Aorta (tissue), 5 donors: ENCODE data around the gene TMEM229A. TPM values are rescaled to one million over a fixed set of nuclear protein-coding genes. Genes with fewer than 3 reads are reported as not detected.
A peak's percentile ranks its signal among the peaks of the same experiment; 100 is the strongest.

ENCODE experiments used
- ATAC-seq: fragments of 200-7000 bp; cut with Tn5 transposase; one replicate; pipeline ENCODE4 v1.9.1; 2022; ENCODE audit warnings: moderate library complexity; ENCODE audit not compliant: low FRiP score
- DNase-seq, 2 donors: peaks; one replicate each; pipeline ENCODE4 v3.0.0-alpha.2; 2020
- H3K27ac ChIP-seq, 2 donors: one replicate each; pipeline ENCODE4 v1.5.1; 2013; ENCODE audit warnings: low read length in 2 of 2, mild to moderate bottlenecking in 2 of 2, moderate library complexity in 2 of 2, control low read depth in 1 of 2, inconsistent platforms in 1 of 2, low read depth in 1 of 2
- H3K27me3 ChIP-seq, 2 donors: one replicate each; pipeline ENCODE4 v1.6.1; 2013; ENCODE audit warnings: control low read depth in 1 of 2, low read length in 1 of 2, mild to moderate bottlenecking in 1 of 2, moderate library complexity in 1 of 2; ENCODE audit not compliant: insufficient read depth in 2 of 2, control insufficient read depth in 1 of 2
- H3K36me3 ChIP-seq, 2 donors: one replicate each; pipeline ENCODE4 v1.6.1; 2013; ENCODE audit warnings: control low read depth in 1 of 2, low read length in 1 of 2, mild to moderate bottlenecking in 1 of 2; ENCODE audit not compliant: insufficient read depth in 2 of 2, control insufficient read depth in 1 of 2
- H3K4me1 ChIP-seq, 2 donors: one replicate each; pipeline ENCODE4 v1.6.1; 2013; ENCODE audit warnings: low read length in 2 of 2, control low read depth in 1 of 2, mild to moderate bottlenecking in 1 of 2, moderate library complexity in 1 of 2; ENCODE audit not compliant: insufficient read depth in 2 of 2, control insufficient read depth in 1 of 2
- H3K4me3 ChIP-seq, 2 donors: one replicate each; pipeline ENCODE4 v1.5.1; 2013; ENCODE audit warnings: low read length in 2 of 2, control low read depth in 1 of 2, mild to moderate bottlenecking in 1 of 2
- H3K9me3 ChIP-seq: one replicate; pipeline ENCODE4 v1.6.1; 2013; ENCODE audit warnings: mild to moderate bottlenecking, low read length; ENCODE audit not compliant: control insufficient read depth
- WGBS, 2 donors: extraction: QIAGEN DNeasy Blood & Tissue Kit; methylation state at CpG; one replicate each; pipeline ENCODE4 v1.1.7; 2013; 5-methylcytosine and 5-hydroxymethylcytosine counted together
- intact Hi-C, 2 donors: fragments of 100-400 bp; cut with DNase I; formaldehyde crosslinking; loops; one replicate each; pipeline versions ENCODE4 v1.14.2 to v1.15.0; 2022
- polyA plus RNA-seq, 2 donors: library from polyadenylated mRNA; stranded (reverse); fragments of 200-250 nt; gene quantifications; one replicate each; pipeline ENCODE4 v1.2.3, GENCODE V29; 2013
- total RNA-seq, 2 donors: library from RNA; stranded (reverse); fragmentation: NEBNext Ultra II Directional; extraction: Animal tissue kit (Norgen Biotek cat#: 25700); gene quantifications; one replicate each; pipeline ENCODE4 v1.2.1, GENCODE V29; 2021
- donor health status: healthy with polysubstance abuse.
- donor health status: Bipolar disorder and iron deficiency.
- donor health status: DM: no; HTN: no; CAD: no.
- donor health status: DM: no; HTN: no; CAD: no.
- donor health status: DM: yes; HTN: yes; CAD: no.

Gene TMEM229A
- total and polyA plus RNA-seq, 4 donors, result 0.63 TPM; not detected in 3

GRCh38 chr7:124035706-124036105 lies 2.8 kb upstream of the TMEM229A start:
- no peaks in the 10 kb centered on the region for H3K4me1 ChIP-seq
- intact Hi-C loops, result no loop called here
- ATAC-seq, result no peak
- H3K4me3 ChIP-seq, result no peak overlapping the region
- 84 to 89% methylated on average over 3 of the region's 3 CpGs for WGBS, 2 donors
- DNase-seq, result no peak
- no peaks in the 10 kb centered on the region for H3K36me3 ChIP-seq
- no peak overlapping the region for H3K27ac ChIP-seq
- H3K9me3 ChIP-seq, result no peaks in the 10 kb centered on the region
- H3K27me3 ChIP-seq, result no peaks in the 10 kb centered on the region

GRCh38 chr7:124034754-124035100 lies 1.9 kb upstream of the TMEM229A start:
- no peaks in the 10 kb centered on the region for H3K36me3 ChIP-seq
- no peaks in the 10 kb centered on the region for H3K27me3 ChIP-seq
- no peak overlapping the region for H3K27ac ChIP-seq
- H3K4me3 ChIP-seq, result no peak overlapping the region
- intact Hi-C loops, result no loop called here
- 88 to 89% methylated on average over 1 of the region's 1 CpG for WGBS, 2 donors
- DNase-seq (no peak), ATAC-seq (no peak)
- H3K9me3 ChIP-seq, result no peaks in the 10 kb centered on the region
- H3K4me1 ChIP-seq, result no peaks in the 10 kb centered on the region

DNA sequence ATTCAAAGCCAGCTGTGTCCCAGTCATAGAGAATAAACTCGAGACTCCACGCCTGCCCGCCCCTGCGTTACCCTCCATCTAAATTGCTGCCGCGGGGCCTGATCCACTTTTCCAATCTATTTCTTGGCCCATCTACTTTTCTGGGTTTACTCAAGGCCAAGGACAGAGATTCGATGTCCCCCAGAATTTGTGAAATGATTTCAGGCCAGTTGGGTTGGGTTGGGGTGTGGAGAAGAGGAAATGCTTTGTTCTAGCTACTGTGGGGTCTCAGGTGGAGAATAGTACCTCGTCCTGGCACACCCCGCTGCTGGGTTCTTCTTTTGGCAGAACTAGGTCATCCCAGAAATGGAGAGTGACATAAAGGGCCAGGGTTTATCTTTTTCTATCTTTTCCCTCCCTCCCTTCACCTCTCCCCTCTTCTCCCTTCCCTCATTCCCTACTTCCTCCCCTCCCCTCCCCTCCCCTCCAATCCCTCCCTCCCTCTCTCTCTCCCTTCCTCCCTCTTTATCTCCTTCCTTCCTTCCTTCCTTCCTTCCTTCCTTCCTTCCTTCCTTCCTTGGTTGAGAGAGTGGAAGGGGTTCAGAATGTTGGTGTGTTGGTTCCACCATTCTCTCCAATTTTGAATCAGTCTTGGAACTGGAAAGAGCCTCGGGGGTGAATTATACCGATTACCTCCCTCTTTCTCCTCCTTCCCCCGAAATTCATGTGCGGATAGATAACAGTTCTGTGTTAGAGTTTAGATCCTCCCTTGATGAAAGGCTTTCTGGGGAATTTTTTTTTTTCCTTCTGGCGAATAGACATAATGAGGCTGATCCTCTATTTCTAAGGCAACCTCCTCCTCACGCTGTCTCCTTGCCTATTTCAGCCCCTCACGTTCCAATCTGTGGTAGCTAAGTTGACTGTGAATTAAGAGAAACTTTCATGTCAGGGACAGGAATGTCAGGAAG lies 1.2 kb upstream of the TMEM229A start:
- WGBS, 2 donors, result 42 to 52% methylated on average over 16 of the region's 16 CpGs
- Histone ChIP-seq H3K27me3 (no peaks in the 10 kb centered on the region), H3K4me1 (no peaks in the 10 kb centered on the region), H3K4me3 (no peak overlapping the region), H3K27ac (no peak overlapping the region), H3K36me3 (no peaks in the 10 kb centered on the region), H3K9me3 (no peaks in the 10 kb centered on the region)
- intact Hi-C loops, result no loop called here
- ATAC-seq, result no peak
- DNase-seq, result no peak

DNA sequence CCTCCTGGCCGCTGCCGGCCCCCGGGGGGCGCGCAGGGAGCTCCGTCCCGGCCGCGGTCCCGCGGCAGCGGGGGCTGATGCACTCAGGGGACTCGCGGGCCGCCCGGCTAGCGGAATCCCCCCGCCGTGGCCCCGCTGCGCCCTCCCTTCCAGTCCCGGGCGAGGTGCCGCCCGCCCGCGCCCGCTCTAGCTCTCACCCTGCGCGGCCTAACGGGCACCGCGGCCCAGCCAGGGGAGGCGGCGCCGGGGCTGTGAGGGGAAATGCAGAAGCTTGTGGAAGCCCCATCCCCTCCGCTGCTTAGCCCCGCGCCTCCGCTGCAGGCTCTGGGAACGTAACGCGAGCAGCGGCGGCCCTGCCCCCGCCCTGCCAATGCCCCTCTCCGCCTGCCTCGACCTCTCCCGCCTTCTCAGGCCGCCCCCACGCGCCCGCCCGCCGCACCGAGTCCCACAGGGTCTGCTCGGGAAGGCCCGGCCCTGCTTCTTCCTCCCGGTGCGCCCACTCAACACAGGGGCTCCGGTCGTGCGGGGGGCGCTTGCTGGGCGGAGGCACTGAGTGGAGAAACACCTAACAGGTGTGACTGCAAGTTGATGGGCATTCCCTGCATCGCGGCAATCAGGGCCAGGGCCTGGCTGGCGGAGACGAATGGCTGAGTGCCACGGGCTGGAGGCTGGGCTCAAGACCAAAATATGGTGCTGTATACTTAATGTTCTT lies 384 bp upstream of the TMEM229A start:
- H3K9me3 ChIP-seq, result no peaks in the 10 kb centered on the region
- H3K27ac ChIP-seq, result no peak overlapping the region
- intact Hi-C loops, result no loop called here
- H3K4me1 ChIP-seq, result no peaks in the 10 kb centered on the region
- ATAC-seq (peak; percentile 57), DNase-seq (peak; percentile 37 to 70)
- H3K4me3 ChIP-seq, result peak overlapping the region; percentile 44 to 49
- H3K27me3 ChIP-seq, result peaks cover 0 to 6% of the 10 kb centered on the region in 2 donors
- no peaks in the 10 kb centered on the region for H3K36me3 ChIP-seq
- 1 to 2% methylated on average over 39 to 70 of the region's 70 CpGs for WGBS, 2 donors

- peaks cover 0 to 6% of the 10 kb centered on the region in 2 donors for H3K27me3 ChIP-seq
- H3K36me3 ChIP-seq, result no peaks in the 10 kb centered on the region
- ATAC-seq (no peak), DNase-seq (no peak)
- peak overlapping the region in 1 of 2 donors; percentile 49 for H3K4me3 ChIP-seq
- no peak overlapping the region for H3K27ac ChIP-seq
- no peaks in the 10 kb centered on the region for H3K4me1 ChIP-seq
- intact Hi-C loops, result no loop called here
- no peaks in the 10 kb centered on the region for H3K9me3 ChIP-seq
- WGBS, 2 donors, result 2 to 3% methylated on average over 22 of the region's 22 CpGs
These were observed 948 bp downstream of the TMEM229A start for GRCh38 chr7:124031919-124032318.

- no peak overlapping the region for H3K27ac ChIP-seq
- H3K4me3 ChIP-seq, result no peak overlapping the region
- no peaks in the 10 kb centered on the region for H3K4me1 ChIP-seq
- ATAC-seq, result no peak
- intact Hi-C loops, result no loop called here
- H3K9me3 ChIP-seq, result no peaks in the 10 kb centered on the region
- WGBS, 2 donors, result 33 to 39% methylated on average over 8 of the region's 8 CpGs
- no peaks in the 10 kb centered on the region for H3K36me3 ChIP-seq
- peaks cover 0 to 6% of the 10 kb centered on the region in 2 donors for H3K27me3 ChIP-seq
- DNase-seq, result no peak
These were observed 1.5 kb downstream of the TMEM229A start for GRCh38 chr7:124031406-124031805.

DNA sequence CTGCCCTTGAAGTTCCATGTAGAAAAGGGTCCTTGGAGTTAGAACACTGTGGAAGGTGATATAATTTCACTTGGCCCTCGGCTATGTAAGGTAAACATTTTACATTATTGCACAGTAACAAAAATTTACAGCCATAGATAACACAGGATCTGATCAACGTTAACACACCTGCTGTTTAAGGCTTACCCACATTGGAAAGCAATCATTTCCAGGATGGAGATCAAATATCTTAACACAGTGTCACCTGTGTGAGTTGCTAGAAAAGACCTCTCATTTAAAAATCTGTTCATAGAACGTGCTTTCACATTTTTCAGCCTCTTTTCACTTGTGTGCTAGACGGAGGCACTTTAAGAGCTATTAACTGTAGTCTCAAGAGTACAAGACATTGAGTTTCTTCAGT lies 1.9 kb downstream of the TMEM229A start:
- Histone ChIP-seq H3K4me1 (no peaks in the 10 kb centered on the region), H3K27me3 (peaks cover 0 to 6% of the 10 kb centered on the region in 2 donors), H3K36me3 (no peaks in the 10 kb centered on the region), H3K9me3 (no peaks in the 10 kb centered on the region), H3K4me3 (no peak overlapping the region), H3K27ac (no peak overlapping the region)
- ATAC-seq (no peak), DNase-seq (no peak)
- WGBS, 2 donors, result 66 to 69% methylated on average over 4 of the region's 4 CpGs
- intact Hi-C loops, result no loop called here

DNA sequence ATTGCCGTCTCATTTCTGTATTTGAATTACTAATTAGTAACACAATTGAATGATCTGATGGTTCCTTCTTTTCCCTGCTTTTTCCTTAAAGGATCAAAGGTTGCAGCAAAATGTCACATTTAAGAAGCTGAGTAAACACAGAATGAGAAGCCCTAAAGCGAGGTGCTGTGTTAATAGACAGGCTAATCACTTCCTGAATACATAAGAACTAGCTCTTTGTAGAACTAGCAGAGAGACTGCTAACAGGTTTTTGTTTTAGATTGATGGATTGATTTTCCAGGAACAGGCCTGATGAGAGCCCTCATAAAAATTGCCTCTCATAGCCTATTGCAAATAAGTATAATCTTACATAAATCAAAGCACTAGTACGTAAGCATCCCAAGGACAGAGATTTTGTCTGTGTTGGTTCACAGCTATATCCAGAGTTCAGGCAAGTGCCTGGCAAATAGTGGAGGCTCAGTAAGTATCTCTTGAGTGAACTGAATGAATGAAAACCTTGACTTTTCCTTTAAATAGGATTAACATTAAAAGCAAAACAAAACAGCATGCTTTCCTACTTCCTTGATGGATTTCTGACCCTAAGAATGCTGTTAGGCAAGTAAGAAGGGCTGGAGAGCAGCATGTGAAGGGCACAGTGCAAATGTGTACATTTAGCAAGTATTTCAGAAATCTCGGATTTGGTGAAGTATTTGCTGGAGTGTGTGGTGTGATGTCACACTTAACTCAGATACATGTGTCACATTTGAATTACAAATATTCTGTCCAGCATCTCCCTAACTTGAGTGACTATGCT lies 3.3 kb downstream of the TMEM229A start:
- Histone ChIP-seq H3K36me3 (no peaks in the 10 kb centered on the region), H3K4me3 (no peak overlapping the region), H3K4me1 (no peaks in the 10 kb centered on the region), H3K27me3 (peaks cover 0 to 6% of the 10 kb centered on the region in 2 donors), H3K27ac (no peak overlapping the region), H3K9me3 (no peaks in the 10 kb centered on the region)
- intact Hi-C loops, result no loop called here
- 74 to 89% methylated on average over 4 of the region's 4 CpGs for WGBS, 2 donors
- DNase-seq, result no peak
- ATAC-seq, result no peak
